Stimulated activated CD8-positive, alpha-beta memory T cell treated with anti-CD3 and anti-CD28 coated beads, Interleukin-15, amount 100 ng/mL, for 48 hours (primary cell): Measurements from ENCODE around the gene NPLOC4.
"Not testable (repeated sequence)": the region's sequence is repeated elsewhere in the genome, so short reads cannot be mapped to it uniquely, and the experiment has no call there.

Experiments
- DNase-seq, 2 donors: peaks; one replicate each; pipeline ENCODE4 v3.0.0-alpha.2; 2020; ENCODE audit warnings: low read depth in 2 of 2

The NPLOC4 gene

GRCh38 chr17:81584771-81585170 is 52.1 kb downstream of the NPLOC4 start:
- DNase-seq = not testable (repeated sequence)

DNA sequence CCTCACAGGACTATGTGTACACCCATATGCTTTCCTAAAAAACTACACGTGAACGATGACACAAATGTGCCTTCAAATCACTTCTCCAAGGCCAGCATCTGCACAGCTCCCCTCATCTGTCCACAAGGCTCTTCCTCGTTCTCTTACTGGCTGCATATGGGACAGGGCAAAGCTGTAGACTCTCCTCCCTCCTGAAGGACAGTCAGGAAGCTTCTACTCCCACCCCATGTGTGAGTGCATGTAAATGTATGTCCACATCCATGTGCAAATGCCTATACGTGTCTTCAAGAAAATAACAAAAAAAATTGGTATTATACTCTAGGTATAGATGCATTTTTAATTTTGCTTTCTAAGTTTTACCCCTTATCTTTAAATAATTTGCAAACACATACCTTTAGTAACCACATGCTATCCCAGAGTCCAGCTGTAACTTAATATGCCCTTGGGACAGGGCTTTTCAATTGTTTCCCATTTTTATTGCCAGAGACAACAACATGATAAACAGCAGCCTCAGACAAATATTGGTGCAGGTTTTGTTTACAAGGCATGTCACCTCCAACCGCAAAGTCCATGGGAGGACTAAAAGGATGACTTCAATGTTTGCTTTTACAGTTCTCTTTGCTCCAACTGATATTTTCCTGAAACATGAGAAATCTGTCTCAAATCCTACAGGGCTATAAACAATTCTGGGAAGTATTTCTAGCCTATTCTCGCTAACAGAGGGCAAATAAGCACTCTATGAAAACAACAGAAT is 53.1 kb downstream of the NPLOC4 start:
- DNase-seq = no peak

- no peak for DNase-seq
Observed at GRCh38 chr17:81582749-81583148, 54.2 kb downstream of the NPLOC4 start.

GRCh38 chr17:81582341-81582740 is 54.6 kb downstream of the NPLOC4 start:
- no peak for DNase-seq

DNA sequence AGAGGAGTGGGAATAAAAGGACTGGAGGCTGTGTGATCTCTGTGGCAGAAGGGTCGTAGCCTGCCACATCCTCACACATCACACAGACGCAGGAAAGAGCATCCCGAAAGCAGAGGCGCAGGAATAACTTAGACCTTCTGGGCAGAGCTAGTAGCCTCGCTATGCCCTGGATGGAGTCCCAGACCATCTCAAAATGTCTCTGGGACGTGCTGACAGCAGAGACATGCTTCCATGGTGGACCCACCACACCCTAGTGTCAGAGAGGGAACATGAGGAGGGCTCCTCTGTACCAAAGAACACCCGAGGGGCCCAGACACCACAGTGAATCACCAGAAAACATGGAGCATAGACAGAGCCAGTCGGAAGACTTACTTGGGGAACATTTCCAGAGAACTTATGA is 55.2 kb downstream of the NPLOC4 start:
- no peak for DNase-seq

GRCh38 chr17:81580481-81580880 is 56.4 kb downstream of the NPLOC4 start:
- no peak for DNase-seq

DNA sequence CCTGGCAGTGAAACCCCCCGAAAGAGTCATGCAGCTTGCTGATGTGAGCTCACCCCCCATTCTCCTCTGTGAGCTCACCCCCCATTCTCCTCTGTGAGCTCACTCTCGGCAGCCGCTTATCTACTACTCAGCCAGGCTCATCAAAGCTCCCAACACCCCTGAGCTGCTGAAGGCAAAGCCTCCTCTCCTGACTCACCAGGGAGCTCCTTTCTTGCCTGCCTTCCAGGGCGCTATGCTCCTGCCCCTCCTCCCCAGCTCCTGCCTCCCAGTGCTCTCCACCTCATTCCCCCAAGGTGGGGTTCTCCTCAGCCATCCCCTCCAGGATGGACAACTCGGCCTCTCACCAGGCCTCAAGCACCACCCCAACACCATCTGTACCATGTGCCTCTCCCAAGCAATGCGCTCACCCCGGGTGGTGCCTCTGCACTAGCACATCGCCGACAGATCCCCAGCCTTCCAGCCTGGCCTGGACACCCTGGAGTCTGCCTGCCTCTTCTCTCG is 57.0 kb downstream of the NPLOC4 start:
- no peak for DNase-seq

DNA sequence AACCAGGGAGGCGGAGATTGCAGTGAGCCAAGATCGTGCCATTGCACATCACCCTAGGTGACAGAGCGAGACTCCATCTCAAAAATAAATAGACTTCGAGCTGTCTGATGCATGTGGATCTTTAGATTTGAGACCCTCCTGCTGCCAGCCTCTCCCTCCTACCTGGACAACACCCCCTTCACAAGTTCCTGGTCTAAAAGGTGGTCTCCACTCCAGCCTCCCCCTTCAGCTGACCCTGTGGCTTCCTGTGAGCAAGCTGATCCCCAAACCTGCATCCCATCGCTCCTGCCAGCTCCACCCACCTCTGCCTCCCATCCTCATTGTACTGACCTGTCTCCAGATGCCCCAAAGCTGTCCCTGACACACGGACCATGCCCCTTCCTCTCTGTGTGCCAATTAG is 57.6 kb downstream of the NPLOC4 start:
- no peak for DNase-seq

DNA sequence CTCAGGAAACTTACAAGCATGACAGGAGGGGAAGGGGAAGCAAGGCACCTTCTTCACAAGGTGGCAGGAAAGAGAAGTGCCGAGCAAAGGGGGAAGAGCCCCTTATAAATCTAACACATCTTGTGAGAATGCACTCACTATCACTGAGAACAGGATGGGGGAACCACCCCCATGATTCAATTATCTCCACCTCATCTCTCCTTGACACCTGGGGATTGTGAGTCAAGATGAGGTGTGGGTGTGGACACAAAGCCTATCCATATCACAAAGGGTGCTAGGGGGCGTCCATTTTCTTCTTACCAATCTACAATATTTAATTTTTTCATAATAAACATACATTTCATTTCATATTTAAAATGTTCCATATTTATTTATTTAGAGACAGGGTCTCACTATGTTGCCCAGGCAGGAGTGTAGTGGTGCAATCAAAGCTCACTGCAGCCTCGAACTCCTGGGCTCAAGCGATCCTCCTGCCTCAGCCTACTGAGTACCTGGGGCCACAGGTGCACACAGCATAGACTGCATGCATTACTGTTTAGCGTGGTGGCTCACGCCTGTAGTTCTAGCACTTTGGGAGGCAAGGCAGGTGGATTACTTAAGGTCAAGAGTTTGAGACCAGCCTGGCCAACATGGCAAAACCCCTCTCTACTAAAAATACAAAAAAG is 58.2 kb downstream of the NPLOC4 start:
- peak in 1 of 2 donors; percentile 4 for DNase-seq

- DNase-seq = no peak
Observed at GRCh38 chr17:81578038-81578441, 58.9 kb downstream of the NPLOC4 start.

DNA sequence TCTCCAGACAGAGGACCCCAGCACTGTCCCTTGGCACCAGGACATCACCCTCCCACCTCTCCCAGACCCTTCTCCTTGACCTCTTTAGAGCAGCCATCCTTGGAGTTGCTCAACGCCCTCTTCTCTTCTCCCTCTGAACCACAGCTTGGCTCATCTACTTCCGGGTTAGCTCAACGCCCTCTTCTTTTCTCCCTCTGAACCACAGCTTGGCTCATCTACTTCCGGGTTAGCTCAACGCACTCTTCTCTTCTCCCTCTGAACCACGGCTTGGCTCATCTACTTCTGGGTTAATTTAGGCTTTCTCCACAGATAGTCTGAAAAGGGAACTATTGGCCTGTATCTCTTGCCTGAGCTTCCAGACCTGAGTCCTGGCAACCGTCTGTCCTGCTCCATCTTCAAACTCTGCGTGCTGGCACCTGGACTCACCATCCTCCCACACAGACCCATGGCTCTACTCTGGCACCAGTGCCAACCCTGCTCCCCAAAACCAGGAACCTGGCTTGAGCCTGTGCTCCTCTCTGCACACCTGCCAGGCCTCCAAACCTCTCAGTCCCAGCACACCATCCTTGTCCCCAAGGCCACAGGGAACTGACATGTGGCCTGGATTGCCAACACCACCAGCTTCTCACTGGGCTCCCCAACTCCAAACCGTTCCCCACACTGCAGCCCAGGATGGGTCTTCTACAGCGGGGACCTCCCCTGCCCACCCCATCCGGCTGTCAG is 59.5 kb downstream of the NPLOC4 start:
- no peak for DNase-seq

DNA sequence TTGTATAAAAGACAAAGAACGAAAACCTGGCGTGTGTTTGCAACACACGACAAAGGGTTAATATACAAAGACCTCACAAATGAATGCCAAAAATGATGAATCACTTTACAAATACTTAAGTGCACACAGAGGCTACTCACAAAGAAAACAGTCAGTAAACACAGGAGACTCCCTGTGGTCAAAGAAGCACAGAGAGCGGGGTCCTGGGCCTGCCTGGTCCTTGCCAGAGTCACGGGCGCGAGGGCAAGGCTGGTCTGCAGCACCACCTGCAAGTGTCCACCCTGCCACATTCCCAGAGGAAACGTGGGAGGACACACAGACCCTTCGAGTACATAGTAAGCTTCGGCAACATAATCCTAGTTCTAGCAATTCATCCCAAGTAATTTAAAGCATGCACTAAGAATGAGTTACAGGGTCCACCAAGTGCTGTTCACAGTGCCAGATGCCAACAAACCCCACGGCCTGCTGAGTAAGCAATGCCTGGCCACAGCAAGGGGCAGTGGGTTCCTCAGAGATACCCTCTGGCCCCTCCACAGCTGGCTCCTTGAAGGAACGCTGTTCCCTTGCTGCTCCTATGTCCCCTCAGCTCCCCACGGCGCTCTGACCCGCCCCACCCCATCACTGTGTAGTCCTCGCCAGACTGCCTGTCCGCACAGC is 60.2 kb downstream of the NPLOC4 start:
- DNase-seq = no peak

DNA sequence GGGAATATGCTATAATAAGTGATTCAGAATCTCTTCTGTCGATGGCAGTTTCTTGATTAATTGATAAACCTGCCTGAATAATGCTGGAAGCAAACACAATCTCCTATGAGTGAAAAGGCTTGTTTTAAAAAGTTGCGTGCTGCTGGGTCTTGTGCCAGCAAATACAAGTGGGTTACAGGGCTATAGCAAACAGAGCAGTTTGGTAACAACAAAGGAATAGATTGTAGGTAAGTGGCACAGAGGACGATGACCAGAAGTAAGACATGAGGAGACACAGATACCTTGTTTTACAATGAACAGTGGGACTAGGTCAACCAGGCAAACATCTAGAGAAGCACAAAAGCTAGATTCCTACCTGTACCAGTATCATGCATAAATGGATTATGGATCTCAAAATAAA is 61.1 kb downstream of the NPLOC4 start:
- DNase-seq = no peak

- DNase-seq = no peak
Observed at GRCh38 chr17:81574643-81574956, 62.3 kb downstream of the NPLOC4 start.

DNA sequence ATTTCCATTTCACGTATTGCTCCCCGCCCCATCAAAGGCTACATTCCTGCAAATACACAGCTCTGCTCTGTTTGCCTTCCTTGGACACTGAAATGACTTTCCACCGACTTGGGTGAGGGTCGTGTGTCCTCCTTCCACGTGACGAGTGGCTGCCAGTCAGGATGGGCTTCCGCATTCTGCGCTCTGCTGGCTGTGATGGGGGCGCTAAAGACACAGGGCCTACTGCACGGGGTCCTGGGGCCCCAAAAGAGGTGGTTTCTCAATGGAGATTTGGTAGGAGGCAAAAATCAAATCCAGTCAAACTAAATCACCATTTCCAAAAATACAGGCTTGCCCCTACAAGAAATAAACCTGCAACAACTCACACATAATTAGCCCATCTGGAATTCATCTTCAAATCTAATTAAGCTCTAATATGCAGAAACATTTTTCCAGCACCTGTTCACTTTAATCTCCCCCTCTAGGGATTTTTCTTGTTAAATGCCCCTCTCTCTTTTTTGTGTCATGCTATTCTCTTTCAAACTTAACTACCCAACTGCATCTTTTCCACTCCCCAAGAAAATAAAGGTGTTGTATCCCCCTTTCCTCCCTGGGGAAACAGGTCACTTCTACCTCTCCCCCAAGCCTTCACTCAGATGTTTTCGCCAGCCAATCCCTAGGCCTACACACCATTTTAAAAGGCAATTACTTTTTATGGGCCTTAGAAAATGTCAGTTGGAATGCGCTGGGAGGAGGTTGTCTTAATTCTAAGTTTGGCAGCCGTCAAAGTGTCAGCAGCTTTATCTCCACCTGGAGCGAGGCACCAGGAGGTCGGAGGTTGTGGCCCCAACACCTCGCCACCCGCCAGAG is 62.9 kb downstream of the NPLOC4 start:
- no peak for DNase-seq

DNA sequence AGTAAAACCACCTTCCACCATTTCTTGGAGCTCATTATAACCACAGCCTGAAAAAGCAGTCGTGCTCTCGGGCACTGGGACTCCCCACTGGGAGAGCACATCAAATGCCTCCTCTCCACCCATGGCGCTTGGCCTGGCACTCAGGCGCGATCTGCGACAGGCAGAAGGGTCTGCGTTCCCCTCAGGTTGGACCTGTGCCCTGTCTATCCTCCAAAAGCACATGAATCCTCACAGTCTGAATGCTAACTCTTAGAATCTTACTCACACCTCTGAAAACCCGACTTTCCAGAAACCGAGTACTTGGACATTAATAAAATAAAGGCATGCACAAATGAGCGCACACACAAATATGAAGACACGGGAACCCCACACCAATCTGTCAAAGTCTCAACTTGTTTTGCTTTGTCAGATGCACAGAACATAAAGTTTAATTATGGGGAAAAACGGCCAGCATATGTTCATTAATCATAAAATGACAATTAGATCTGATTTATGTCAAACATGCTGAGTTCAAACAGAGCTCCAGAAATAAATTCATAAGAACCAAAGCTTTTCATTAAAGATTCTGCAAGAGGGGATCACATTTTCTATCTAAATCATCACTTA is 64.2 kb downstream of the NPLOC4 start:
- DNase-seq = no peak

GRCh38 chr17:81570964-81571363 is 65.9 kb downstream of the NPLOC4 start:
- no peak for DNase-seq

DNA sequence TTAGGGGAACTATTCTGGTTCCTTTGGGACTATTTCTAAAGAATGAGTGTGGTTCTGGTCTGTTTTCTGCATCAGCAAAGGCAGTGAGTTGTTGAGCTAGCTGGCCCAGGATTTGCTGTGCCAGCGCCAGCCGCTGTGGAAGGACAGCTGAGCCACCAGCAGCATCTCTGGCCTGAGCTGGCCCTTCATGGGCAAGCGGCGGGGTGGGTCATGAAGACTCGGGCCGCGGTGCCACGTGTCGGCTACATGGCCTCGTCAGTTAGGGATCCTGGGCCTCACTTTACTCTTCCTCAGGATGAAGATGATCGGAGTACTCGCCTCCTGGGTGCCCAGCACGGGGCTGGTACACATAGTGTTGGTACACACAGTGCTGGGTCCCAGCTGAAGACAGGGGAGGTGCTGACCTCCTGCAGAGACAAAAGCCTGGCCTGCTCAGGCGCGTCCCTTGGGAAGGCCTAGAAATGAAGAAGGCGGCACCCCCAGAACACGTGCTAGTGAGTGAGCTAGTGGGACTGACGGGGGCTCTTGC is 66.9 kb downstream of the NPLOC4 start:
- no peak for DNase-seq

DNA sequence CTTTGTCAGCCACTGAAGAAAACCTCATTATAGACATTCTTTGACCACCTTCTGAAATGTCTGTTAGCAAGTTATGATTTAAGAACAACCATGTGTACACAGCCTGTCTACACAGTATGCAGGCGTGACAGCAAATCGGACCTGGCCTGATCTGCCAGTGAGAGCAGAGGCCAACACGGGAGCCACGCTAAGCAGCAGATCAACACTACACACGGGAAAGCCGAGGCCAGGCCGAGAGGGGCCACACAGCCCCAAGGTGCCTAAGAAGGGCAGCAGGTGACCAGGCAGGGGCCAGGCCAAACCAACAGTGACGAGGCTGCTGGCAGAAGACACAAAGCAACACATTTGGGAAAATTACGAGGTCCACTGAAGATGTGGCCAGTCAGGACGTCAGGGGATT is 68.5 kb downstream of the NPLOC4 start:
- no peak for DNase-seq

DNA sequence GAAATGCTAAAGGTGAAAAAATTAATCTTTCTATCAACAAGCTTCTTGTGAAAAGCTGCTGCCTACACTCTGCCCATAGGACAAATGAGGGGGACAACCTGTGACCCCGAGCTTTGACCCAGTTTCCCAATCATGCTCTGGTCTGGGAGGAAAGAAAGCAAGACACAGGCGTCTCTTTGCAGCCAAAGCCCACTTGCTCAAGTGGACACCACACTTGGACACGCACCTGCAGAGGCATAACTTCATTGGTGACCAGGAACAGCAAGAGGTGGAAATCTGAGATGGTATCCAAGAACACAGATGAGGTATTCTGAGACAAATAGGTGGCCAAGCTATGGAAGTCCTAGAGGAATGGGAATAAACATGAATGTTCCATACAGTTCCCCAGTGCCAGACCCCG is 69.7 kb downstream of the NPLOC4 start:
- DNase-seq = no peak
